Endometrial microvascular endothelial cells (primary cell): ENCODE results near the gene KRT74. TPM values are rescaled to one million over a fixed set of nuclear protein-coding genes. Genes with fewer than 3 reads are reported as not detected.

Experiments used
- in situ Hi-C: cut with HindIII; loops from 2 replicates; pipeline ENCODE4 v1.10.0; 2017; ENCODE audit warnings: low sequenced_read_pairs, low pct_unique_long_range_greater_than_20kb; ENCODE audit errors: inconsistent ontology term
- total RNA-seq: library from RNA; depleted of rRNA; stranded (reverse); fragments of >200 nt; gene quantifications from one replicate; pipeline ENCODE4 v1.2.3, GENCODE V29; 2015; ENCODE audit errors: inconsistent ontology term

The KRT74 gene
- total RNA-seq, 1 donor from 2014 or later = not detected

- in situ Hi-C loops = no loop called here
These were observed 29.4 kb downstream of the KRT74 start for GRCh38 chr12:52543985-52544883.

- in situ Hi-C loops = no loop called here
These were observed 30.8 kb downstream of the KRT74 start for GRCh38 chr12:52542785-52543318.

- in situ Hi-C loops = no loop called here
These were observed 31.5 kb downstream of the KRT74 start for GRCh38 chr12:52542157-52542556.

- in situ Hi-C loops = no loop called here
These were observed 31.9 kb downstream of the KRT74 start for GRCh38 chr12:52541709-52542108.

GRCh38 chr12:52540531-52540930 lies 33.1 kb downstream of the KRT74 start:
- in situ Hi-C loops = no loop called here

GRCh38 chr12:52539821-52540173 lies 33.8 kb downstream of the KRT74 start:
- in situ Hi-C loops = no loop called here

- in situ Hi-C loops = no loop called here
These were observed 34.4 kb downstream of the KRT74 start for GRCh38 chr12:52539083-52539820.

GRCh38 chr12:52537101-52537500 lies 36.5 kb downstream of the KRT74 start:
- in situ Hi-C loops = no loop called here

GRCh38 chr12:52535574-52535973 lies 38.1 kb downstream of the KRT74 start:
- in situ Hi-C loops = no loop called here

- in situ Hi-C loops = no loop called here
These were observed 39.2 kb downstream of the KRT74 start for GRCh38 chr12:52534482-52534881.

GRCh38 chr12:52533686-52534470 lies 39.8 kb downstream of the KRT74 start:
- in situ Hi-C loops = no loop called here

GRCh38 chr12:52532636-52533035 lies 41.0 kb downstream of the KRT74 start:
- in situ Hi-C loops = no loop called here

- in situ Hi-C loops = no loop called here
These were observed 41.9 kb downstream of the KRT74 start for GRCh38 chr12:52531566-52532300.

GRCh38 chr12:52530905-52531304 lies 42.7 kb downstream of the KRT74 start:
- in situ Hi-C loops = no loop called here

GRCh38 chr12:52530366-52530765 lies 43.3 kb downstream of the KRT74 start:
- in situ Hi-C loops = no loop called here

GRCh38 chr12:52529846-52530245 lies 43.8 kb downstream of the KRT74 start:
- in situ Hi-C loops = no loop called here

GRCh38 chr12:52529417-52529816 lies 44.2 kb downstream of the KRT74 start:
- in situ Hi-C loops = no loop called here

- in situ Hi-C loops = no loop called here
These were observed 45.0 kb downstream of the KRT74 start for GRCh38 chr12:52528641-52529143.
